HT1080 (cell line): Measurements from ENCODE around the gene C15orf62. TPM values are rescaled to one million over a fixed set of nuclear protein-coding genes. Genes with fewer than 3 reads are reported as not detected.

Experiments
- DNase-seq: peaks from one replicate; pipeline ENCODE4 v3.0.0-alpha.2; 2015; ENCODE audit warnings: low read depth
- total RNA-seq: library from RNA; depleted of rRNA; stranded (reverse); fragments of >200 nt; shearing (Covaris generic); gene quantifications from 2 replicates; pipeline ENCODE4 v1.2.3, GENCODE V29; 2014

C15orf62 gene
- total RNA-seq, 1 experiment from 2014 or later, result 0.16 TPM

- DNase-seq, result peak; percentile 92
Observed at GRCh38 chr15:40754883-40755811, 14.6 kb upstream of the C15orf62 start, which contains the start of gene RMDN3. Gene RMDN3, minus strand, starts transcription at chr15:40755254. Its CDS starts 471 bp downstream, at chr15:40754783.

- DNase-seq, result no peak
Observed at GRCh38 chr15:40755812-40756208, 14.0 kb upstream of the C15orf62 start.

GRCh38 chr15:40756938-40757337 lies 12.8 kb upstream of the C15orf62 start:
- DNase-seq, result no peak

- DNase-seq, result no peak
Observed at GRCh38 chr15:40759961-40760360, 9.8 kb upstream of the C15orf62 start.

GRCh38 chr15:40762919-40763800 lies 6.6 kb upstream of the C15orf62 start:
- no peak for DNase-seq

GRCh38 chr15:40763801-40764628 lies 5.8 kb upstream of the C15orf62 start, which contains the start of gene GCHFR:
Gene GCHFR, plus strand, starts transcription at chr15:40764068. Its CDS starts 113 bp downstream, at chr15:40764181.
- no peak for DNase-seq

- DNase-seq, result no peak
Observed at GRCh38 chr15:40764629-40765103, 5.1 kb upstream of the C15orf62 start.

- no peak for DNase-seq
Observed at GRCh38 chr15:40766194-40766815, 3.5 kb upstream of the C15orf62 start.

GRCh38 chr15:40766906-40767837 lies 2.6 kb upstream of the C15orf62 start:
- peak; percentile 78 for DNase-seq

GRCh38 chr15:40767838-40768500 lies 1.8 kb upstream of the C15orf62 start:
- DNase-seq, result no peak

- DNase-seq, result no peak
Observed at GRCh38 chr15:40768521-40769273, 1.1 kb upstream of the C15orf62 start.

GRCh38 chr15:40770147-40770721 lies 454 bp downstream of the C15orf62 start:
- no peak for DNase-seq

- DNase-seq, result no peak
Observed at GRCh38 chr15:40771242-40771641, 1.5 kb downstream of the C15orf62 start.

- no peak for DNase-seq
Observed at GRCh38 chr15:40772014-40772413, 2.2 kb downstream of the C15orf62 start.

- DNase-seq, result no peak
Observed at GRCh38 chr15:40773496-40773895, 3.7 kb downstream of the C15orf62 start.

GRCh38 chr15:40773902-40774301 lies 4.1 kb downstream of the C15orf62 start:
- no peak for DNase-seq

- no peak for DNase-seq
Observed at GRCh38 chr15:40775007-40775406, 5.2 kb downstream of the C15orf62 start.
